Fibroblast of the aortic adventitia (primary cell): ENCODE results near the gene THSD7A. TPM values are rescaled to one million over a fixed set of nuclear protein-coding genes. Genes with fewer than 3 reads are reported as not detected.

ENCODE experiments used
- DNase-seq: peaks from one replicate; pipeline ENCODE4 v3.0.0-alpha.2; 2010; ENCODE audit warnings: low read depth
- H3K4me3 ChIP-seq: 2 replicates; pipeline ENCODE4 v1.5.1; 2011; ENCODE audit warnings: low read depth, mild to moderate bottlenecking, control low read depth, low read length, moderate library complexity
- total RNA-seq: library from RNA; depleted of rRNA; stranded (reverse); fragments of >200 nt; gene quantifications from 2 replicates; pipeline ENCODE4 v1.2.3, GENCODE V29; 2012; ENCODE audit warnings: low replicate concordance
- TF ChIP-seq, protein P1 (sequence below): IDR thresholded peaks from 2 replicates; pipeline ENCODE4 v1.5.1; 2011; ENCODE audit warnings: mild to moderate bottlenecking, low read length, control low read depth, inconsistent platforms; ENCODE audit not compliant: insufficient read depth

Gene THSD7A
- total RNA-seq, 1 donor, result 2.5 TPM

DNA sequence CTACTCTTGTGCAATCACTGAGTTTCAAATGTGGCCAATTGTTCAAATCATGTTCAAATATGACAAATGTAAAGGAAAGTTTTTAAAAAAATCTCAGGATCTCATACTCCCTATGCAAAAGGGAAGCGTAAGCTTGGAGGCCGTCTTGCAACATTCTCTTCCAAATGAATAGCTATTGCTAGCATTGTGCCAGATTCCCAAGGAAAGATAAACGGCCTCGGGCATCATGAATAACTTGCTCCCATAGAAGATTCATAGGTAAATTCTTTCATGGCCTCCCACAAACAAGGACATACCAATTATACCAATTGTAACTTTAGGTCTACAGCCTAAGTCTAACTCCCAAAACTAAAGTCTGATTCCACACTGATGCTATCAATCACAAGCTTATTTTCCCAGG is 416.9 kb downstream of the THSD7A start:
- H3K4me3 ChIP-seq, result no peak overlapping the region
- DNase-seq, result no peak
- TF ChIP-seq, protein P1, sequence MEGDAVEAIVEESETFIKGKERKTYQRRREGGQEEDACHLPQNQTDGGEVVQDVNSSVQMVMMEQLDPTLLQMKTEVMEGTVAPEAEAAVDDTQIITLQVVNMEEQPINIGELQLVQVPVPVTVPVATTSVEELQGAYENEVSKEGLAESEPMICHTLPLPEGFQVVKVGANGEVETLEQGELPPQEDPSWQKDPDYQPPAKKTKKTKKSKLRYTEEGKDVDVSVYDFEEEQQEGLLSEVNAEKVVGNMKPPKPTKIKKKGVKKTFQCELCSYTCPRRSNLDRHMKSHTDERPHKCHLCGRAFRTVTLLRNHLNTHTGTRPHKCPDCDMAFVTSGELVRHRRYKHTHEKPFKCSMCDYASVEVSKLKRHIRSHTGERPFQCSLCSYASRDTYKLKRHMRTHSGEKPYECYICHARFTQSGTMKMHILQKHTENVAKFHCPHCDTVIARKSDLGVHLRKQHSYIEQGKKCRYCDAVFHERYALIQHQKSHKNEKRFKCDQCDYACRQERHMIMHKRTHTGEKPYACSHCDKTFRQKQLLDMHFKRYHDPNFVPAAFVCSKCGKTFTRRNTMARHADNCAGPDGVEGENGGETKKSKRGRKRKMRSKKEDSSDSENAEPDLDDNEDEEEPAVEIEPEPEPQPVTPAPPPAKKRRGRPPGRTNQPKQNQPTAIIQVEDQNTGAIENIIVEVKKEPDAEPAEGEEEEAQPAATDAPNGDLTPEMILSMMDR, result no peak

DNA sequence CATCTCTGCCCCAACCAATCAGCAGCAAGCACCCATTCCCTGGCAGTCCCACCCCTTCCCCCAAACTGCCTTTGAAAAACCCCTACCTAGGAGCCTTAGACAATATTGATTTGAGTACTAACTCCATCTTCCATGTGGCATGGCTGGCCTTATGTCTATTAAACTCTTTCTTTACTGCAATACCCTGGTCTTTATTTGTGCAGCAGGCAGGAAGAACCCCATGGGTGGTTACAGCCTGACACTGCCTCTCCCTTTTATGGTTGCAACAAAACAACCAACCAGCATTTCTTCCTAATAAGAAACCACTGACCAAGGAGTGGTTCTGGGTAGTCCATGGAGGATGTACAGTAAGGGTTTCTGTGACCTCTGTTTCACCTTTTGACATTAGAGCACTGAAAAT is 418.1 kb downstream of the THSD7A start:
- no peak overlapping the region for H3K4me3 ChIP-seq
- TF ChIP-seq, protein P1, result no peak
- DNase-seq, result no peak

DNA sequence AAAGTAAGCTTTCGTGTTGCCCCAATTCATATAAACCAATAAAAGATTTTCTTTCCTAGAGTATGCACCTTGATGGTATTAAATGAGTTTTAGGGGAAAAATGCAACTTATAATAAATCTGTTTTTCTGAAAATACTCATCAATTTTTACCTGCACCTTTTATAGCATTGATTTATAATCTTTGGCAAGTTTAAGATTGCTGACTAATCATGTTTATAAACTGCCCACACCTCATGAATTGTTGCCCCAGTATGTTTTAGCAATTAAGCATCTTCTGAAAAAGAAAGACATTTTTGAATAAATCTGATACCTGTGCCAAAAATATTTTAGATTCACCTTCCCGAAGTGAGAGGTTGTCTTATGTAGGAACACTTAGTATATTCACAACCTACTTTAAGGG is 420.0 kb downstream of the THSD7A start:
- H3K4me3 ChIP-seq, result no peak overlapping the region
- DNase-seq, result no peak
- TF ChIP-seq, protein P1, result no peak

DNA sequence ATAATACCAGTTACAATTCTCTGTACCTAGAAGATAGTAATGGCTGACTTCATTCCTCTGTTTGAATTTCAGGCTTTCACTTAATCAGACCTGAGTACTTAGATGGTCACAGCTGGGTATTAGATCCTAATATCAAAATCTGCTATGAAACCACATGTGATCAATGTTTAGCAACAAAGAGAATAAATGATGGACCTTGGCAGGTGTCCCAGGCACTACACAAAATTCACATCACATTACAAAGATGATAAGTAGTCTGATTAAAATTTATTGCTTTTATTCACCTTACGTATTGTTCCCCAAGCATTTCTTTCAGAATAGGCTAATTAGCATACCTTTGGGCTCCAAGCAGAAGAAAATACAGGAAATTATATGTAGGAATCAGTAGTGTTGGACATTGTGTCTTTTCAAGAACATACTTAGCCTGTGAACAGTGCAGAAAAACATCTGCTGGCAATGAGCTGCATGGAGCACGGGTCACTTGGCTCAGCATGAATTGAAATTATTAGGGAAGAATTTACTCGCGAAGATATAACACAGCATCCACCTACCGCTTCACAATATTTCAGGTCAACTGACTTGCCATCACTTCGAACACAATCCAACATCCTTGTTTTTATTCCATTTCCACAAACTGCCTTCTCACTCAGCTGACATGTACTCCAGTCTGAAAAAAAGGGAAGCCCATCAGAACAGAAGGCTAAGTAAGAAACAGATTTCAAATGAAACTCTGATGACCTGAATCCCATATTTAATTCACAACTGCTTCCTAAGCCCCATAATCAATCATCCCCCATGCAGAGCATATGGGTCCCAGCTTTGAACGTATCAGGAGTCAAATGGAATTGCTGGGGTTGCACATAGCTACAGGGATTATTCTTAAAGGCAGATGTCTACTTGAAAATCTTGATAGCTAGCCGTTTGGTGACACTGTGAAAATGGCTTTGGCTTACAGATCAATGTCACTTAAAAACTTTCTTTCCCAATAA is 421.0 kb downstream of the THSD7A start:
- TF ChIP-seq, protein P1, result no peak
- no peak overlapping the region for H3K4me3 ChIP-seq
- DNase-seq, result no peak

DNA sequence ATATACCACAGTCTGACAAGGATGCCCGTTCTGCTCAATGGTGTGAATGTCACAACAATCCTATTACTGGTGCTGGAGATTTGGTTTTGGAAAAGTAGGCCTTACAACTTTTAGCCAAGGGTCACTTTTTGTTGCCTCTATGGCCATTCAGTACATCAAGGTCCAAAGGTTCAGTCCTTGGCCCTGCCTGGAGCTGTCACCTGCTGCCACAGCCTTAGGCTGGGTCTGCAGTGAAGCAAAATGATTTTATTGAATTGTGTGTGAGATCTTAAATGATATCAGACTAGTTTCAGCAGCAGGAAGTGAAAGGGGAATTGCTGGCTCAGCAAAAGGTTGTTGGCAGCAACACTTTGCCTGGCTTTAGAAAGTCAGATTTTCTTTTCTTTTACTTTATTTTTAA is 427.6 kb downstream of the THSD7A start:
- TF ChIP-seq, protein P1, result no peak
- no peak for DNase-seq

DNA sequence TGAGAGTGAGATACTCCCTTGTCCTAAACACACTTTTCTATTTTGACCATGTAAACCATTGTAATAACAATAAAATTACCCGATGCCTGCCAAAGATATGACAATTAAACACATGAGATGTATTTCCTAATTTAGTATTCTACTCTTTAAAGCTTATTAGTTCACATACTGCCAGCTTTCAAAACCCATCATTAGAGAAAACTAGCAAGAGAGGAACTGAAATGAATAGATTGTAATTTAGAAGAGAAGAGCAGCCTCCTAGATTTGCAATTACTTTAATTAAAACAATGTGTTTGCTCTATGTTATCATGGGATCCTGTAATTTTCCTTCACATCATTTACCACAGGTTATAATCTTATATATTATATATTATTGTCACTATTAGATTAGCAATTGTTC is 428.2 kb downstream of the THSD7A start:
- TF ChIP-seq, protein P1, result no peak
- no peak overlapping the region for H3K4me3 ChIP-seq
- DNase-seq, result no peak

More for the DNA sequence above, 427.6 kb downstream of the THSD7A start:
- H3K4me3 ChIP-seq, result no peak overlapping the region
